Measurements from ENCODE around the gene PAX5.

PAX5 gene

GRCh38 chr9:36845844-36846243 lies 188.2 kb downstream of the PAX5 start:
- H3K27ac ChIP-seq, result no peak overlapping the region
- no peaks in the 10 kb centered on the region for H4K20me1 ChIP-seq (ENCODE audit: insufficient read depth)
- H3K27me3 ChIP-seq (ENCODE audit: insufficient read depth, low read depth), result no peaks in the 10 kb centered on the region
- no peaks in the 10 kb centered on the region for H3K36me3 ChIP-seq (ENCODE audit: insufficient read depth)
- no peaks in the 10 kb centered on the region for H3K79me2 ChIP-seq (ENCODE audit: insufficient read depth, low read depth)
- no peak overlapping the region for H2AFZ ChIP-seq (ENCODE audit: low read depth)
- H3K4me2 ChIP-seq, result no peak overlapping the region
- no peaks in the 10 kb centered on the region for H3K4me1 ChIP-seq (ENCODE audit: low read depth, poor library complexity, severe bottlenecking)
- no peak overlapping the region for H3K9ac ChIP-seq
- no peak for TF ChIP-seq CTCF (conservative IDR thresholded peaks at IDR 0.05; ENCODE audit: low read depth, low read length)
- H3K4me3 ChIP-seq (IDR thresholded peaks at IDR 0.05; ENCODE audit: insufficient read depth, low read depth, low read length), result no peak overlapping the region

GRCh38 chr9:36844961-36845360 lies 189.1 kb downstream of the PAX5 start:
- Histone ChIP-seq H4K20me1 (ENCODE audit: insufficient read depth) (no peaks in the 10 kb centered on the region), H3K9ac (no peak overlapping the region), H3K27me3 (ENCODE audit: insufficient read depth, low read depth) (no peaks in the 10 kb centered on the region), H3K36me3 (ENCODE audit: insufficient read depth) (no peaks in the 10 kb centered on the region), H2AFZ (ENCODE audit: low read depth) (no peak overlapping the region), H3K4me1 (ENCODE audit: low read depth, poor library complexity, severe bottlenecking) (no peaks in the 10 kb centered on the region), H3K27ac (no peak overlapping the region), H3K4me3 (IDR thresholded peaks at IDR 0.05; ENCODE audit: insufficient read depth, low read depth, low read length) (no peak overlapping the region), H3K4me2 (no peak overlapping the region), H3K79me2 (ENCODE audit: insufficient read depth, low read depth) (no peaks in the 10 kb centered on the region)
- no peak for TF ChIP-seq CTCF (conservative IDR thresholded peaks at IDR 0.05; ENCODE audit: low read depth, low read length)

GRCh38 chr9:36843964-36844363 lies 190.1 kb downstream of the PAX5 start:
- H3K4me3 ChIP-seq (IDR thresholded peaks at IDR 0.05; ENCODE audit: insufficient read depth, low read depth, low read length), result no peak overlapping the region
- no peaks in the 10 kb centered on the region for H3K4me1 ChIP-seq (ENCODE audit: low read depth, poor library complexity, severe bottlenecking)
- H3K79me2 ChIP-seq (ENCODE audit: insufficient read depth, low read depth), result no peaks in the 10 kb centered on the region
- H3K27ac ChIP-seq, result no peak overlapping the region
- H3K36me3 ChIP-seq (ENCODE audit: insufficient read depth), result no peaks in the 10 kb centered on the region
- no peak overlapping the region for H3K9ac ChIP-seq
- no peak overlapping the region for H2AFZ ChIP-seq (ENCODE audit: low read depth)
- TF ChIP-seq CTCF (conservative IDR thresholded peaks at IDR 0.05; ENCODE audit: low read depth, low read length), result no peak
- no peaks in the 10 kb centered on the region for H3K27me3 ChIP-seq (ENCODE audit: insufficient read depth, low read depth)
- no peaks in the 10 kb centered on the region for H4K20me1 ChIP-seq (ENCODE audit: insufficient read depth)
- H3K4me2 ChIP-seq, result no peak overlapping the region

- Histone ChIP-seq H3K4me1 (ENCODE audit: low read depth, poor library complexity, severe bottlenecking) (no peaks in the 10 kb centered on the region), H3K4me2 (no peak overlapping the region), H3K27ac (no peak overlapping the region), H3K9ac (no peak overlapping the region), H3K4me3 (IDR thresholded peaks at IDR 0.05; ENCODE audit: insufficient read depth, low read depth, low read length) (no peak overlapping the region), H3K36me3 (ENCODE audit: insufficient read depth) (no peaks in the 10 kb centered on the region), H4K20me1 (ENCODE audit: insufficient read depth) (no peaks in the 10 kb centered on the region), H3K27me3 (ENCODE audit: insufficient read depth, low read depth) (no peaks in the 10 kb centered on the region), H2AFZ (ENCODE audit: low read depth) (no peak overlapping the region), H3K79me2 (ENCODE audit: insufficient read depth, low read depth) (no peaks in the 10 kb centered on the region)
- TF ChIP-seq CTCF (conservative IDR thresholded peaks at IDR 0.05; ENCODE audit: low read depth, low read length), result no peak
Observed at GRCh38 chr9:36842560-36843530, 191.2 kb downstream of the PAX5 start.

Data from KMS-11 (cell line).